H1 (cell line): ENCODE data around the gene GULP1. TPM values are rescaled to one million over a fixed set of nuclear protein-coding genes. Genes with fewer than 3 reads are reported as not detected.

ENCODE experiments used
- BACH1 ChIP-seq: IDR thresholded peaks from 2 replicates; pipeline ENCODE4 v1.6.1; 2012; ENCODE audit warnings: low read length, improper control_type of control experiment
- KDM1A ChIP-seq: fragments of 200-600, 300-600 bp; sonication (generic); IDR thresholded peaks from 2 replicates; pipeline ENCODE4 v1.7.1; 2016; ENCODE audit warnings: mild to moderate bottlenecking, low read length, borderline replicate concordance
- POLR2A ChIP-seq, 2 experiments: IDR thresholded peaks; 1 replicate in 1 of 2; 2 replicates in 1 of 2; pipeline ENCODE4 v1.6.1; 2011; ENCODE audit warnings: low read depth in 2 of 2, low read length in 2 of 2, mild to moderate bottlenecking in 2 of 2; ENCODE audit errors: control extremely low read depth in 1 of 2
- POLR2AphosphoS5 ChIP-seq: IDR thresholded peaks from 2 replicates; pipeline ENCODE4 v1.6.1; 2011; ENCODE audit warnings: low read depth, low read length
- RNF2 ChIP-seq: fragments of 200-900, 300-1000 bp; sonication (generic); IDR thresholded peaks from 2 replicates; pipeline ENCODE4 v1.7.1; 2016; ENCODE audit warnings: borderline replicate concordance, low read depth, mild to moderate bottlenecking, antibody characterized with exemption, low read length; ENCODE audit not compliant: poor library complexity, severe bottlenecking; ENCODE audit errors: missing control alignments
- polyA plus RNA-seq, 7 experiments: library from polyadenylated mRNA; depleted of rRNA in 3 of 7; stranded (reverse) in 5 of 7; unstranded in 2 of 7; fragments of >200 nt in 5 of 7; fragments of 200-250 nt in 2 of 7; gene quantifications; 1 replicate in 5 of 7; 2 replicates in 1 of 7; 4 replicates in 1 of 7; pipeline versions ENCODE4 v1.2.1 to v1.2.3, GENCODE V29; 2011 to 2013; ENCODE audit warnings: missing spikeins in 2 of 7, mixed read lengths in 2 of 7
- total RNA-seq: library from RNA; stranded (reverse); fragmentation: NEBNext Ultra II Directional; extraction: Animal tissue kit (Norgen Biotek cat#: 25700); gene quantifications from 2 replicates; pipeline ENCODE4 v1.2.1, GENCODE V29; 2021

The GULP1 gene
- total and polyA plus RNA-seq, 2 of the 8 experiments (the other 6 are each of a cell fraction or from before 2014, with no cell fraction given) = 69.7 to 139 TPM

GRCh38 chr2:188364033-188364630 is 72.5 kb downstream of the GULP1 start (continued):
- TF ChIP-seq BACH1 = no peak
- TF ChIP-seq RNF2 = no peak
- no peak for TF ChIP-seq POLR2A (IDR thresholded peaks at IDR 0.05; ENCODE audit: control extremely low read depth in 1 of 2, low read depth in 2 of 2, low read length in 2 of 2)
- no peak for TF ChIP-seq POLR2AphosphoS5
- no peak for TF ChIP-seq KDM1A
